ENCODE data around the gene OSBPL10. TPM values are rescaled to one million over a fixed set of nuclear protein-coding genes. Genes with fewer than 3 reads are reported as not detected.
"Not testable (repeated sequence)": the region's sequence is repeated elsewhere in the genome, so short reads cannot be mapped to it uniquely, and the experiment has no call there.

Gene OSBPL10
- total RNA-seq, 1 donor, result 29.0 TPM

- DNase-seq (ENCODE audit: insufficient read length, low spot score, missing footprints), result no peak
- no peaks in the 10 kb centered on the region for H3K27me3 ChIP-seq (ENCODE audit: insufficient read depth, low read length)
- no peak overlapping the region for H3K4me3 ChIP-seq (ENCODE audit: insufficient read depth, low read length)
- H3K4me2 ChIP-seq (ENCODE audit: insufficient read depth, low read length), result no peak overlapping the region
- H3K9me3 ChIP-seq (ENCODE audit: low read depth, low read length), result no peaks in the 10 kb centered on the region
- no peaks in the 10 kb centered on the region for H3K4me1 ChIP-seq (ENCODE audit: insufficient read depth, low read length)
- no peak overlapping the region for H3K27ac ChIP-seq (ENCODE audit: low read depth, low read length)
- no peaks in the 10 kb centered on the region for H3K36me3 ChIP-seq (ENCODE audit: insufficient read depth, low read length)
- H2AFZ ChIP-seq (ENCODE audit: low read length), result no peak overlapping the region
- TF ChIP-seq CTCF (IDR thresholded peaks at IDR 0.05; ENCODE audit: extremely low read depth, low read depth, low read length), result no peak
- H4K20me1 ChIP-seq (ENCODE audit: insufficient read depth, low read length), result no peaks in the 10 kb centered on the region
- H3K79me2 ChIP-seq (ENCODE audit: insufficient read depth, low read length), result no peaks in the 10 kb centered on the region
These were observed 290.3 kb downstream of the OSBPL10 start for GRCh38 chr3:31690771-31691170.

- not testable (repeated sequence) for DNase-seq (ENCODE audit: insufficient read length, low spot score, missing footprints)
These were observed 291.5 kb downstream of the OSBPL10 start for GRCh38 chr3:31689523-31689922.

GRCh38 chr3:31688984-31689383 is 292.1 kb downstream of the OSBPL10 start:
- no peaks in the 10 kb centered on the region for H3K4me1 ChIP-seq (ENCODE audit: insufficient read depth, low read length)
- H3K79me2 ChIP-seq (ENCODE audit: insufficient read depth, low read length), result no peaks in the 10 kb centered on the region
- H3K36me3 ChIP-seq (ENCODE audit: insufficient read depth, low read length), result no peaks in the 10 kb centered on the region
- H3K4me2 ChIP-seq (ENCODE audit: insufficient read depth, low read length), result no peak overlapping the region
- H3K4me3 ChIP-seq (ENCODE audit: insufficient read depth, low read length), result no peak overlapping the region
- TF ChIP-seq CTCF (IDR thresholded peaks at IDR 0.05; ENCODE audit: extremely low read depth, low read depth, low read length), result no peak
- H3K9me3 ChIP-seq (ENCODE audit: low read depth, low read length), result no peaks in the 10 kb centered on the region
- no peak overlapping the region for H2AFZ ChIP-seq (ENCODE audit: low read length)
- no peaks in the 10 kb centered on the region for H4K20me1 ChIP-seq (ENCODE audit: insufficient read depth, low read length)
- H3K27me3 ChIP-seq (ENCODE audit: insufficient read depth, low read length), result no peaks in the 10 kb centered on the region
- H3K27ac ChIP-seq (ENCODE audit: low read depth, low read length), result no peak overlapping the region
- DNase-seq (ENCODE audit: insufficient read length, low spot score, missing footprints), result no peak

More at GRCh38 chr3:31689523-31689922, 291.5 kb downstream of the OSBPL10 start:
- not testable (repeated sequence) for H3K27ac ChIP-seq (ENCODE audit: low read depth, low read length); H3K4me2 ChIP-seq (ENCODE audit: insufficient read depth, low read length); H3K79me2 ChIP-seq (ENCODE audit: insufficient read depth, low read length); H3K4me1 ChIP-seq (ENCODE audit: insufficient read depth, low read length); H3K27me3 ChIP-seq (ENCODE audit: insufficient read depth, low read length); H3K4me3 ChIP-seq (ENCODE audit: insufficient read depth, low read length); H3K9me3 ChIP-seq (ENCODE audit: low read depth, low read length); H3K36me3 ChIP-seq (ENCODE audit: insufficient read depth, low read length); H2AFZ ChIP-seq (ENCODE audit: low read length); H4K20me1 ChIP-seq (ENCODE audit: insufficient read depth, low read length)

DNA sequence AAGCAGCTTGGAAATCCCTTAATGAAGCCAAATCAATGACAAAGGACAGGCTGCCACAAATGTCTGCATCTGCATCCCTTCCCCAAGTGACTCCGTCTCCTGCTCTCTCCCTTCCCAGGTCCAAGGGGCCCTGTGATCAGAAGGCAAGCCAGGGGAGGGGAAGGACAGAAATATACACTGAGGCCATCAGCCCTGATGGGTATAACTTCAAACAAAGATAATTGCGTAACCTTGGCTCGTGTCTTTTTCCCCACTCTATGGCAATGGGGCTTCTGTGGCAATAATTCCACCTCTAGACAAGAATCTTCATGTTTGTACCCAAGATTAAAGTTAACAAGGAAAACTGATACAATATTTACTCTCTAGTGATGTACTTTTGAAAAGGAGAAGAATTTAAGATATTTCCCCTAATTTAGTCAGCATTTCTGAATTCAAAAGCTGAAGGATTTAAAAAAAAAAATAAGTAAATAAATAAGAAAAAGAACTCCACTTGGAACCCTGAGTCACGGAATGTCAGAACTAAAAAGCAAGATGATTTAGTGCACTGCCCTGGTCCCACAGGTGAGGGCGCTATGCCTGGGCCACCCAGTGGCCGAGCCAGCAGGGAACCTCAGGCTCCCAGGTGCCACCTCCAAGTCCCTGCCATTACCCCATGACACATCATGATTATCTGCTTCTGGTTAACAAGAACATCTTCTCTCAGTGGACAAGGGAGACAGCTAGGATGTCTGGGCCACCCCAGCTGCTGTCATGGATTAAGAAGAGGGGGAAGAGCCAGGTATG is 293.9 kb downstream of the OSBPL10 start:
- TF ChIP-seq CTCF (IDR thresholded peaks at IDR 0.05; ENCODE audit: extremely low read depth, low read depth, low read length), result no peak
- Histone ChIP-seq H3K4me1 (ENCODE audit: insufficient read depth, low read length) (no peaks in the 10 kb centered on the region), H3K4me3 (ENCODE audit: insufficient read depth, low read length) (no peak overlapping the region), H3K27me3 (ENCODE audit: insufficient read depth, low read length) (no peaks in the 10 kb centered on the region), H4K20me1 (ENCODE audit: insufficient read depth, low read length) (no peaks in the 10 kb centered on the region), H2AFZ (ENCODE audit: low read length) (no peak overlapping the region), H3K79me2 (ENCODE audit: insufficient read depth, low read length) (no peaks in the 10 kb centered on the region), H3K4me2 (ENCODE audit: insufficient read depth, low read length) (no peak overlapping the region), H3K36me3 (ENCODE audit: insufficient read depth, low read length) (no peaks in the 10 kb centered on the region), H3K9me3 (ENCODE audit: low read depth, low read length) (no peaks in the 10 kb centered on the region), H3K27ac (ENCODE audit: low read depth, low read length) (no peak overlapping the region)
- no peak for DNase-seq (ENCODE audit: insufficient read length, low spot score, missing footprints)
